Neural progenitor cell (in vitro differentiated cells): ENCODE data around the gene PRDM11. TPM values are rescaled to one million over a fixed set of nuclear protein-coding genes. Genes with fewer than 3 reads are reported as not detected.

Experiments
- DNase-seq: peaks from one replicate; pipeline ENCODE4 v3.0.0-alpha.2; 2016; ENCODE audit warnings: low spot score
- H2AFZ ChIP-seq: fragments of 200-600 bp; sonication (generic); replicated peaks from 2 replicates; pipeline ENCODE4 v1.6.1; 2016; ENCODE audit warnings: antibody characterized with exemption
- H3F3A ChIP-seq: fragments of 200-600 bp; sonication (generic); 2 replicates; pipeline ENCODE4 v1.6.1; 2016; ENCODE audit warnings: antibody characterized with exemption, low read depth
- H3K27ac ChIP-seq: fragments of 200-600 bp; sonication (generic); 2 replicates; pipeline ENCODE4 v1.5.1; 2016; ENCODE audit warnings: mild to moderate bottlenecking
- H3K27me3 ChIP-seq: fragments of 200-600 bp; sonication (generic); 2 replicates; pipeline ENCODE4 v1.6.1; 2016; ENCODE audit warnings: mild to moderate bottlenecking, moderate library complexity
- H3K36me3 ChIP-seq: fragments of 200-600 bp; sonication (generic); 2 replicates; pipeline ENCODE4 v1.5.1; 2016
- H3K4me1 ChIP-seq: fragments of 200-600 bp; sonication (generic); 2 replicates; pipeline ENCODE4 v1.6.1; 2016; ENCODE audit warnings: mixed run types
- H3K4me2 ChIP-seq: fragments of 200-600 bp; sonication (generic); 2 replicates; pipeline ENCODE4 v1.6.1; 2016
- H3K4me3 ChIP-seq: fragments of 200-600 bp; sonication (generic); 2 replicates; pipeline ENCODE4 v1.5.1; 2016
- H3K79me2 ChIP-seq: fragments of 200-600 bp; sonication (generic); 2 replicates; pipeline ENCODE4 v1.6.1; 2016; ENCODE audit warnings: low read depth
- H3K9ac ChIP-seq: fragments of 200-600 bp; sonication (generic); 2 replicates; pipeline ENCODE4 v1.6.1; 2016
- H3K9me3 ChIP-seq: fragments of 200-600 bp; sonication (generic); 2 replicates; pipeline ENCODE4 v1.5.1; 2016; ENCODE audit warnings: low read depth
- H4K20me1 ChIP-seq: fragments of 200-600 bp; sonication (generic); 2 replicates; pipeline ENCODE4 v1.6.1; 2016; ENCODE audit warnings: low read depth
- H3K27ac Mint-ChIP-seq: 3 replicates; pipeline ENCODE4 v1.8.0; 2021; ENCODE audit warnings: mixed read lengths
- H3K27me3 Mint-ChIP-seq: 2 replicates; pipeline ENCODE4 v1.8.0; 2022; ENCODE audit warnings: low read depth, mild to moderate bottlenecking, inconsistent platforms, moderate library complexity, mixed read lengths; ENCODE audit not compliant: insufficient read depth
- H3K36me3 Mint-ChIP-seq: 3 replicates; pipeline ENCODE4 v1.8.0; 2021; ENCODE audit warnings: mixed read lengths
- H3K4me1 Mint-ChIP-seq: 3 replicates; pipeline ENCODE4 v1.8.0; 2021; ENCODE audit warnings: mixed read lengths
- H3K4me3 Mint-ChIP-seq: 3 replicates; pipeline ENCODE4 v1.8.0; 2021; ENCODE audit warnings: mild to moderate bottlenecking, moderate library complexity, mixed read lengths
- H3K9me3 Mint-ChIP-seq: 3 replicates; pipeline ENCODE4 v1.8.0; 2020; ENCODE audit warnings: mixed read lengths
- EZH2 ChIP-seq: fragments of 200-600 bp; sonication (generic); IDR thresholded peaks from 2 replicates; pipeline ENCODE4 v1.6.1; 2017; ENCODE audit warnings: antibody characterized with exemption, mild to moderate bottlenecking, moderate library complexity
- EZH2phosphoT487 ChIP-seq: fragments of 200-600 bp; sonication (generic); IDR thresholded peaks from 2 replicates; pipeline ENCODE4 v1.6.1; 2017; ENCODE audit warnings: antibody characterized with exemption
- total RNA-seq: library from RNA; depleted of rRNA; stranded (reverse); fragments of >200 nt; gene quantifications from 2 replicates; pipeline ENCODE4 v1.2.3, GENCODE V29; 2015; ENCODE audit warnings: low replicate concordance
- TF ChIP-seq, protein P1 (sequence below): fragments of 200-600 bp; sonication (generic); IDR thresholded peaks from 2 replicates; pipeline ENCODE4 v1.5.1; 2017; ENCODE audit warnings: antibody characterized with exemption, mild to moderate bottlenecking

PRDM11 gene
- total RNA-seq, 1 donor from 2014 or later, result 1.8 TPM

GRCh38 chr11:45141631-45142030, 4.8 kb upstream of the PRDM11 start:
- H3K27me3 Mint-ChIP-seq, result peaks cover 27% of the 10 kb centered on the region
- H3K27me3 ChIP-seq, result peaks cover 73% of the 10 kb centered on the region
- H3K79me2 ChIP-seq, result no peaks in the 10 kb centered on the region
- H3K36me3 ChIP-seq, result no peaks in the 10 kb centered on the region
- no peak overlapping the region for H3K27ac Mint-ChIP-seq
- H4K20me1 ChIP-seq, result no peaks in the 10 kb centered on the region
- H3K27ac ChIP-seq, result no peak overlapping the region
- H3K4me3 ChIP-seq, result no peak overlapping the region
- H3K36me3 Mint-ChIP-seq, result no peaks in the 10 kb centered on the region
- H3K4me1 Mint-ChIP-seq, result peaks cover 10% of the 10 kb centered on the region
- no peaks in the 10 kb centered on the region for H3K9me3 ChIP-seq
- H3K4me3 Mint-ChIP-seq, result no peak overlapping the region
- DNase-seq, result no peak
- H2AFZ ChIP-seq, result no peak overlapping the region
- H3K4me1 ChIP-seq, result peaks cover 4% of the 10 kb centered on the region
- H3F3A ChIP-seq, result peaks cover 9% of the 10 kb centered on the region
- H3K9ac ChIP-seq, result no peak overlapping the region
- TF ChIP-seq, protein P1, sequence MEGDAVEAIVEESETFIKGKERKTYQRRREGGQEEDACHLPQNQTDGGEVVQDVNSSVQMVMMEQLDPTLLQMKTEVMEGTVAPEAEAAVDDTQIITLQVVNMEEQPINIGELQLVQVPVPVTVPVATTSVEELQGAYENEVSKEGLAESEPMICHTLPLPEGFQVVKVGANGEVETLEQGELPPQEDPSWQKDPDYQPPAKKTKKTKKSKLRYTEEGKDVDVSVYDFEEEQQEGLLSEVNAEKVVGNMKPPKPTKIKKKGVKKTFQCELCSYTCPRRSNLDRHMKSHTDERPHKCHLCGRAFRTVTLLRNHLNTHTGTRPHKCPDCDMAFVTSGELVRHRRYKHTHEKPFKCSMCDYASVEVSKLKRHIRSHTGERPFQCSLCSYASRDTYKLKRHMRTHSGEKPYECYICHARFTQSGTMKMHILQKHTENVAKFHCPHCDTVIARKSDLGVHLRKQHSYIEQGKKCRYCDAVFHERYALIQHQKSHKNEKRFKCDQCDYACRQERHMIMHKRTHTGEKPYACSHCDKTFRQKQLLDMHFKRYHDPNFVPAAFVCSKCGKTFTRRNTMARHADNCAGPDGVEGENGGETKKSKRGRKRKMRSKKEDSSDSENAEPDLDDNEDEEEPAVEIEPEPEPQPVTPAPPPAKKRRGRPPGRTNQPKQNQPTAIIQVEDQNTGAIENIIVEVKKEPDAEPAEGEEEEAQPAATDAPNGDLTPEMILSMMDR, result no peak
- TF ChIP-seq EZH2phosphoT487 (no peak), EZH2 (no peak)
- no peaks in the 10 kb centered on the region for H3K9me3 Mint-ChIP-seq
- H3K4me2 ChIP-seq, result no peak overlapping the region

GRCh38 chr11:45142241-45143055, 4.0 kb upstream of the PRDM11 start:
- no peak overlapping the region for H2AFZ ChIP-seq
- no peak overlapping the region for H3K27ac Mint-ChIP-seq
- H3K27ac ChIP-seq, result no peak overlapping the region
- H3K27me3 Mint-ChIP-seq, result peaks cover 27% of the 10 kb centered on the region
- no peak for DNase-seq
- H3K79me2 ChIP-seq, result peaks cover 2% of the 10 kb centered on the region
- H3K4me3 ChIP-seq, result no peak overlapping the region
- H4K20me1 ChIP-seq, result no peaks in the 10 kb centered on the region
- no peaks in the 10 kb centered on the region for H3K9me3 ChIP-seq
- TF ChIP-seq EZH2phosphoT487 (no peak), EZH2 (no peak)
- TF ChIP-seq, protein P1, result no peak
- H3K36me3 Mint-ChIP-seq, result no peaks in the 10 kb centered on the region
- no peaks in the 10 kb centered on the region for H3K36me3 ChIP-seq
- no peak overlapping the region for H3K4me3 Mint-ChIP-seq
- H3K9me3 Mint-ChIP-seq, result no peaks in the 10 kb centered on the region
- H3K27me3 ChIP-seq, result peaks cover 73% of the 10 kb centered on the region
- H3K4me1 Mint-ChIP-seq, result peaks cover 11% of the 10 kb centered on the region
- H3K9ac ChIP-seq, result no peak overlapping the region
- H3F3A ChIP-seq, result peaks cover 9% of the 10 kb centered on the region
- no peak overlapping the region for H3K4me2 ChIP-seq
- peaks cover 4% of the 10 kb centered on the region for H3K4me1 ChIP-seq

GRCh38 chr11:45143494-45143893, 2.9 kb upstream of the PRDM11 start:
- peaks cover 9% of the 10 kb centered on the region for H3F3A ChIP-seq
- no peak overlapping the region for H3K27ac Mint-ChIP-seq

More at GRCh38 chr11:45143494-45143893, 2.9 kb upstream of the PRDM11 start:
- Mint-ChIP-seq H3K4me3 (peak overlapping the region; percentile 54), H3K36me3 (no peaks in the 10 kb centered on the region), H3K27me3 (peaks cover 27% of the 10 kb centered on the region), H3K4me1 (peaks cover 20% of the 10 kb centered on the region), H3K9me3 (no peaks in the 10 kb centered on the region)
- Histone ChIP-seq H3K27ac (no peak overlapping the region), H3K79me2 (peaks cover 13% of the 10 kb centered on the region), H2AFZ (no peak overlapping the region), H3K4me3 (no peak overlapping the region), H3K9ac (no peak overlapping the region), H3K36me3 (no peaks in the 10 kb centered on the region), H3K4me2 (no peak overlapping the region), H3K27me3 (peaks cover 79% of the 10 kb centered on the region), H3K4me1 (peaks cover 9% of the 10 kb centered on the region), H4K20me1 (no peaks in the 10 kb centered on the region), H3K9me3 (no peaks in the 10 kb centered on the region)
- no peak for DNase-seq
- TF ChIP-seq EZH2 (no peak), EZH2phosphoT487 (no peak)
- TF ChIP-seq, protein P1, result no peak
